PC-9 (cell line): ENCODE measurements around the gene MYB.

Experiments used
- CTCF ChIP-seq: fragments of 200-600 bp; sonication (generic); conservative IDR thresholded peaks from 2 replicates; pipeline ENCODE4 v1.6.1; 2017; ENCODE audit warnings: mixed run types, antibody characterized with exemption, mild to moderate bottlenecking, moderate library complexity
- EZH2 ChIP-seq: fragments of 200-600 bp; sonication (generic); IDR thresholded peaks from 2 replicates; pipeline ENCODE4 v1.8.0; 2017; ENCODE audit warnings: antibody characterized with exemption, low read depth

GRCh38 chr6:135250751-135251497 is 69.8 kb downstream of the MYB start:
- TF ChIP-seq CTCF (no peak), EZH2 (no peak)
